GM12891 (cell line): ENCODE measurements around the gene PRDM16.

Experiments
- POLR2A ChIP-seq: IDR thresholded peaks from 2 replicates; pipeline ENCODE4 v1.6.1; 2011; ENCODE audit warnings: low read depth, low read length, control low read depth
- TAF1 ChIP-seq: IDR thresholded peaks from 2 replicates; pipeline ENCODE4 v1.6.1; 2011; ENCODE audit warnings: low read depth, low read length, control low read depth

DNA sequence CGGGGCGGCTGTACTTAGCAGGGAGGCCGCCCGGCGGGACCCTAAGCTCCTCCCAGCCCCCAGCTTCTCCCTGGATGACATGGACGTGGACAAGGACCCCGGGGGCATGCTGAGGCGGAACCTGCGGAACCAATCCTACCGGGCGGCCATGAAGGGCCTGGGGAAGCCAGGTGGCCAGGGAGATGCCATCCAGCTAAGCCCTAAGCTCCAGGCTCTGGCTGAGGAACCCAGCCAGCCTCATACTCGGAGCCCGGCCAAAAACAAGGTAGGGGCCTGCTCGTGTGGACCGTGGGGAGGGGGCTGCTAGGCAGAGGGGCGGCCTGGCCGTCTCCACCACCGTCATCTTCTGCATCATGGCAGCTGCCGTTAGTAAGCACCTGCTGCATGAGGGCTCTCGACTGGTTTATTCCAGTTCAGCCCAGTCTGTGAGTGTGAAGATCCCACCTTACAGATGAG lies 394.4 kb downstream of the PRDM16 start:
- TF ChIP-seq TAF1 (no peak), POLR2A (no peak)
